SJSA1 (cell line): ENCODE measurements around the gene SPINK7. TPM values are rescaled to one million over a fixed set of nuclear protein-coding genes. Genes with fewer than 3 reads are reported as not detected.
"Not testable (repeated sequence)": the region's sequence is repeated elsewhere in the genome, so short reads cannot be mapped to it uniquely, and the experiment has no call there.

Experiments
- DNase-seq, 2 experiments: peaks; one replicate each; pipeline ENCODE4 v3.0.0-alpha.2; 2015 to 2020; ENCODE audit warnings: low spot score in 2 of 2, low read depth in 1 of 2
- H3K27ac ChIP-seq: fragments of 250-450 bp; sonication (Bioruptor Pico); 2 replicates; pipeline ENCODE4 v1.5.1; 2020; ENCODE audit warnings: mild to moderate bottlenecking, moderate library complexity
- H3K27me3 ChIP-seq: fragments of 250-450 bp; sonication (Bioruptor Pico); replicated peaks from 2 replicates; pipeline ENCODE4 v1.5.1; 2020; ENCODE audit warnings: mild to moderate bottlenecking, moderate library complexity
- H3K36me3 ChIP-seq: fragments of 250-450 bp; sonication (Bioruptor Pico); 2 replicates; pipeline ENCODE4 v1.5.1; 2020; ENCODE audit warnings: mild to moderate bottlenecking
- H3K4me1 ChIP-seq: fragments of 250-450 bp; sonication (Bioruptor Pico); replicated peaks from 2 replicates; pipeline ENCODE4 v1.6.1; 2021; ENCODE audit warnings: mild to moderate bottlenecking
- H3K4me3 ChIP-seq: fragments of 250-450 bp; sonication (Bioruptor Pico); 2 replicates; pipeline ENCODE4 v1.5.1; 2020; ENCODE audit warnings: mild to moderate bottlenecking
- H3K9me3 ChIP-seq: fragments of 250-450 bp; sonication (Bioruptor Pico); replicated peaks from 2 replicates; pipeline ENCODE4 v1.5.1; 2020; ENCODE audit warnings: mild to moderate bottlenecking
- total RNA-seq: library from RNA; depleted of rRNA; stranded (reverse); fragments of >200 nt; shearing (Covaris generic); gene quantifications from 2 replicates; pipeline ENCODE4 v1.2.3, GENCODE V29; 2014; rRNA removed

The SPINK7 gene
- total RNA-seq = not detected in 2 replicates

DNA sequence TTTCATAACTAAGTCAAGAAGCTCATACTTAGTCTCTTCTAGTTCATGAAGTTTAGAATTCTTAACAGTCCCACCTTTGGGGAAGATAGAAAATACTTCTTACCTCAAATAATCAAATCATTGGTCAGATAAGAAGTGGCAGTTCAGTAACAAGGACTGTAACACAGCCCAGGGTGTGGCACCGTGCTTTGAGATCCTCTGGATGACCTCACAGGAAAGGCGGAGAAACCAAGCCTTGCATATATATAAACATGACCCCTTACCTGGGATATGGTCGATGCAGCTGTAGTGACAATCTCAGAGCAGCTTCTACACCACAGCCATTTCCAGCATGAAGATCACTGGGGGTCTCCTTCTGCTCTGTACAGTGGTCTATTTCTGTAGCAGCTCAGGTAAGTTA, at the start of gene SPINK7:
Gene SPINK7 (plus strand): TSS at position 271 of the 400 bp plus-strand sequence. CDS start 61 bp downstream, at position 332.
- Histone ChIP-seq H3K27me3 (no peaks in the 10 kb centered on the region), H3K4me3 (no peak within 1 kb of the TSS), H3K4me1 (no peaks in the 10 kb centered on the region), H3K27ac (no peak within 1 kb of the TSS), H3K36me3 (no peaks in the 10 kb centered on the region), H3K9me3 (0 out of 2 replicates have a peak, but pooled peaks cover 3% of the 10 kb centered on the region)
- DNase-seq = no peak

DNA sequence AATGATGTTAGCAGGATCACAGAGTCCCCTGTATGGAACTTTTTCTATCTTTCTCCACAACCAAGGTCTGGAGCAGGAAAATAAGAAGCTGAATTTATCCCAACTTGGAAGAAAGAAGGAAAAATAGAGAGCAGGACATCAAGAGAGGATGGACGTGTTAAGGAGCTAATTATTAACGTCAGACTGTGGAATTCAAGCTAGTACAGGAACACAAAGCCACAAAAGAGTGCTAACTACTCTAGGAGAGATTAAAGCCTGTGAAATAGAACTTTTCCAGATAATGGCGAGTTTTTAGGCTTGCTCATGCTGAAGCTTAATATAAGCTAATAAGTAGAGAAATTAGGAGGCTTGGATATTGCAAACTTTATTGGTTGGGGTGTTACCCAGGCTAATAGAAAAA, 44.3 kb upstream of the SPINK7 start:
- no peaks in the 10 kb centered on the region for H3K36me3 ChIP-seq
- no peaks in the 10 kb centered on the region for H3K9me3 ChIP-seq
- H3K27ac ChIP-seq = no peak overlapping the region
- no peak for DNase-seq
- H3K4me3 ChIP-seq = no peak overlapping the region
- no peaks in the 10 kb centered on the region for H3K4me1 ChIP-seq
- H3K27me3 ChIP-seq = no peaks in the 10 kb centered on the region

DNA sequence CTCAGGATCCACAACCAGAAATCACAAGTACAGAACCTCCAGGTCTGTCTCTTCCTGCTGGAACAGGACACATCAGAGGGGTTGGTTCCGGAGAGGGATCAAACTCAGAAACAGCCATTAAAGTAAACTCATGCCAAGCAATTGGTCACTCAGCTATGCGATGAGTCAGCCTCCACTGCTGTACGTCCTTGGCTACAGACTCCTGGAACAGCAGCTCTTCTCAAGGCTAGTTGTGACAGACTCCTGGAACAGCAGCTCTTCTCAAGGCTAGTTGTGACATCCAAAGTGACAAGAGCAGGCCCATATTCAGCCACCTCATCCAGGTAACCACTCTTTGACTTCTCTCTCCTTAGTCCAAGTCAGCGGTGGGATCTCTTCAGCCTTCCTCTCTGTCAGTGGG, 43.7 kb upstream of the SPINK7 start, which contains the start of gene SPINK13:
Gene SPINK13 (plus strand): TSS at position 229 of the 400 bp plus-strand sequence. CDS start 1,279 bp downstream, outside the sequence.
- no peaks in the 10 kb centered on the region for H3K9me3 ChIP-seq

DNA sequence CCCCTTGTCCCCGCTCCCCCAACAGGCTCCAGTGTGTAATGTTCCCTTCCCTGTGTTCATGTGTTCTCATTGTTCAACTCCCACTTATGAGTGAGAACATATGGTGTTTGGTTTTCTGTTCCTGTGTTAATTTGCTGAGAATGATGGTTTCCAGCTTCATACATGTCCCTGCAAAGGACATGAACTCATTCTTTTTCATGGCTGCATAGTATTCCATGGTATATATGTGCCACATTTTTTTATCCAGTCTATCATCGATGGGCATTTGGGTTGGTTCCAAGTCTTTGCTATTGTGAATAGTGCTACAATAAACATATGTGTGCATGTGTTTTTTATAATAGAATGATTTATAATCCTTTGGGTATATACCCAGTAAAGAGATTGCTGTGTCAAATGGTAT, 37.1 kb upstream of the SPINK7 start:
- not testable (repeated sequence) for H3K27ac ChIP-seq, H3K4me1 ChIP-seq, H3K9me3 ChIP-seq, H3K36me3 ChIP-seq, H3K4me3 ChIP-seq, DNase-seq, H3K27me3 ChIP-seq

More for the DNA sequence above, 43.7 kb upstream of the SPINK7 start, which contains the start of gene SPINK13:
- H3K27ac ChIP-seq = no peak within 1 kb of the TSS
- no peaks in the 10 kb centered on the region for H3K36me3 ChIP-seq
- peak in 1 of 2 experiments; percentile 12 for DNase-seq
- no peaks in the 10 kb centered on the region for H3K4me1 ChIP-seq
- no peaks in the 10 kb centered on the region for H3K27me3 ChIP-seq
- no peak within 1 kb of the TSS for H3K4me3 ChIP-seq

DNA sequence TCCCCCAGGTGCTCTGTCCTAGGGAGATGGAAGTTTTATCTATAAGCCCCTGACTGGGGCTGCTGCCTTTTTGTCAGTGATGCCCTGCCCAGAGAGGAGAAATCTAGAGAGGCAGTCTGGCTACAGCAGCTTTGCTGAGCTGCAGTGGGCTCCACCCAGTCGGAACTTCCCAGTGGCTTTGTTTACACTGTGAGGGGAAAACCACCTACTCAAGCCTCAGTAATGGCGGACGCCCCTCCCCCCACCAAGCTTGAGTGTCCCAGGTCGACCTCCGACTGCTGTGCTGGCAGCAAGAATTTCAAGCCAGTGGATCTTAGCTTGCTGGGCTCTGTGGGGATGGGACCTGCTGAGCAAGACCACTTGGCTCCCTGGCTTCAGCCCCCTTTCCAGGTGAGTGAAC, 31.3 kb upstream of the SPINK7 start:
- not testable (repeated sequence) for H3K36me3 ChIP-seq, H3K27me3 ChIP-seq, H3K9me3 ChIP-seq, H3K4me1 ChIP-seq, DNase-seq, H3K4me3 ChIP-seq, H3K27ac ChIP-seq

DNA sequence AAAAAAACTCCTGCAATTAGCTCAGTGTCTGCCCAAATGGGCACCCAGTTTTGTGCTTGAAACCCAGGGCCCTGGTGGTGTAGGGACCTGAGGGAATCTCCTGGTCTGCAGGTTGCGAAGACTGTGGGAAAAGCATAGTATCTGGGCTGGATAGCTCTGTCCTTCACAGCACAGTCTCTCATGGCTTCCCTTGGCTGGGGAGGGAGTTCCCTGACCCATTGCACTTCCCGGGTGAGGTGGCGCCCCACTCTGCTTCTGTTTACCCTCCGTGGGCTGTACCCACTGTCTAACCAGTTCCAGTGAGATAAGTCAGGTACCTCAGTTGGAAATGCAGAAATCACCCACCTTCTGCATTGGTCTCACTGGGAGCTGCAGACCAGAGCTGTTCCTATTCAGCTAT, 30.9 kb upstream of the SPINK7 start:
- H3K4me3 ChIP-seq, H3K27me3 ChIP-seq, H3K4me1 ChIP-seq, DNase-seq, H3K36me3 ChIP-seq, H3K9me3 ChIP-seq, H3K27ac ChIP-seq: not testable (repeated sequence)

DNA sequence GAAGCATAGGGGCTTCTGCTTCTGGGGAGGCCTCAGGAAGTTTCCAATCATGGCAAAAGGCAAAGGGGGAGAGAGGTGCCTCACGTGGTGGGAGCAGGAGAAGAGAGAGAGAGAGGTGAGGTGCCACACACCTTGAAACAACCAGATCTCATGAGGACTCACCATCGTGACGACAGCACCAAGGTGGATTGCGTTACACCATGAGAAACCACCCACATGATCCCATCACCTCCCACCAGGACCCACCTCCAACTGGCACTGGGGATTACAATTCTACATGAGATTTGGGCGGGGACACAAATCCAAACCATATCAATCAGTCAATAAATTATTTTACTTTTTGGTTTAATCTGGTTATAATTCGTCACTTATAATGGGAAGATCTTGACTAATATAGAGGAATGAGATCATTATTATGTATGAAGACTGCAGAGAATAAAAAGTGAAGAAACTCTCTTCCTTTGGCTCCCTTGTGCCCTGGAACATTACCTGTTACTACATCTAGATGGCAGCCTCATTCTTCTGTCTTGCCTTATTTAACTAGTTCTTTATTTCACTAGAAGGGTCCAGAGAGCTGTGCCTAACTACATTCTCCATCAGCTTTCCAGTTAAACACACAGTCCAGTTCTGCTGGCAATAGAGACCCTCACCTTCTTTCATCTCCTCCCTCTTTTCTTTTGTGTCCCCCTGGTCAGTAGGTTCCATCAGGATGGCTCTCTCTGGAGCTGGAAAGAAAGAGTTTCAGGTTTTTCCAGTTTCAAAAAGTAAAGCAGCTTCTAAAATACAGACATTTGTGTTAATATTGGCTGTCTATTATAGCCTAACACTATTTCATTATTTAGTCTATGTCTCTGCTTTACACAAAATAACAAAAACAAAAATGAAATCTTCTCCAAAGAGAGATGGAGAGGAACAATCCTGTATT, 21.7 kb upstream of the SPINK7 start:
- Histone ChIP-seq H3K27ac (no peak overlapping the region), H3K9me3 (no peaks in the 10 kb centered on the region), H3K4me3 (no peak overlapping the region), H3K27me3 (0 out of 2 replicates have a peak, but pooled peaks cover 6% of the 10 kb centered on the region), H3K36me3 (no peaks in the 10 kb centered on the region), H3K4me1 (no peaks in the 10 kb centered on the region)
- no peak for DNase-seq

DNA sequence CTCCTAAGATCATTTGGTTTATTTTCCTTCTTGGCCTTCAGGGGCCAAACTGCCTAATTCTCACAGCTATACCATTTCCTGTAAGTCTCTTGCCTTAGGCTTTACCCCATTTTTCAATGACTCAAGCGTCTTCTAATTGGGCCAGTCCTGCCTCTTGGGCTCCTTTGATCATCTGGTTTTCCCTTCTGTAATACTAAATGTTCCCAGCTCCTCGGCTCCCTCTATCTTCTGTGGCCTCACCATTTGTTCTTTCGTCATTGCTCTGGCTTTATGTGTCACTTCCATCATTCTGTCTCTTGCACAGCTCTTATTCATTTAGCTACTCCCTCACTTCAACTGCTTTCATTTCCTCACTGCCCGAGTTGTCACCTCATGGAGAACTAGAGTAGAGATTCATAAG, 14.5 kb upstream of the SPINK7 start:
- Histone ChIP-seq H3K27ac (no peak overlapping the region), H3K4me3 (no peak overlapping the region), H3K4me1 (no peaks in the 10 kb centered on the region), H3K9me3 (no peaks in the 10 kb centered on the region), H3K27me3 (peaks cover 3% of the 10 kb centered on the region; the same call in 1 of the 2 replicates), H3K36me3 (no peaks in the 10 kb centered on the region)
- no peak for DNase-seq

DNA sequence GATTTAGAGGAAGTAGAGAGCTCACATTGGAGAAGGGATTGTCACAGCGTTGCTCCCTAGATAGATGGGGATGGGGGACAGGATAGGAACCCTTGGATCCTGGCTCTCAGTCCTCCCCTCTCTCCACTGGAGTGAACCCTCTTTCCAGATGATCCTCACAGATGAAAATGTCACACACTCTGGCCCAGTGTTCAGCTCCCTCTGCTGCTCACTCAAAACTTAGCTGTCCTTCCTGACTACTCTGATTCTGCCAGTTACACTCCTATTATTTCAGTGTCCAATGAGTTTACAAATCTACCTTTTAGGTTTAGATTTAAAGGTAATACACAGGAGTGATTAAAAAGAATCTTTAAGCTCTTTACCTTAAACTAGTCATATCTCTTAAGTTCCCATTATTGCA, 5.8 kb upstream of the SPINK7 start:
- Histone ChIP-seq H3K4me1 (no peaks in the 10 kb centered on the region), H3K27ac (no peak overlapping the region), H3K27me3 (no peaks in the 10 kb centered on the region; the same call in 1 of the 2 replicates), H3K4me3 (no peak overlapping the region), H3K9me3 (0 out of 2 replicates have a peak, but pooled peaks cover 3% of the 10 kb centered on the region), H3K36me3 (no peaks in the 10 kb centered on the region)
- DNase-seq = no peak

DNA sequence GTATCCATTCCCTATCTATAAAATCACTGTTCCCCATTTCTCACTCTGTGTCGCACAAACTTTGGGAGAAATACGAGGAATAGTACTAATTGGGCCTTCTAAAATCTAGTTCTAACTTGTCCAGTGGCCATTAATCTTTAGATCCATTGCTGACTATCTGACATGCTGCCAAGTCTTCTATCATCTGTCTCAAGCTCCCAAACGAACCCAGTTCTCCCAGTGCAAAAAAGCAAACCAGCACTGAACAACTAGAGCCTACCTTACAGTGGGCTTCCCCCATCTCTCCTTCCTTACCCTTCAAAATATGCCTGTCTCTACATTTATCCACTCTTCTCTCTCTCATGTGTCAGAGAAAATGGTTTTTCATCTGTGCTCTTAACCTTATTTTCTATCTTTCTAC, 3.2 kb upstream of the SPINK7 start:
- no peaks in the 10 kb centered on the region for H3K36me3 ChIP-seq

DNA sequence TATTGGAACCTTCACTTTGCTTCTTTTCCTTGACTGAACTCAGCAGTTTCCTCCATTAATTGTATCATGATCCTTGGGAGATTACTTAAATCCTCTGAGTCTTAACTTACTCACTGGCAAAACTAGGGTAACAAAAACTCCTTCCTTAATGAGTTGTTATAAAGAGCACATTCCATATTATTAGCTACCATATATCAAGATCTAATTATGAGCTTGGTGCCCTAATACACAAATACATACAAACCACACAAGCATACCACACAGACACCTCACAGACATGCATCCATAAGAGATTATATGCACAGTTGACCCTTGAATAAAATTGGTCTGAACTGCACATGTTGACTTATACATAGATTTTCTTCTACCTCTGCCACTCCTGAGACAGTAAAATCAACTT, 2.5 kb upstream of the SPINK7 start:
- no peak for DNase-seq
- Histone ChIP-seq H3K4me1 (no peaks in the 10 kb centered on the region), H3K9me3 (0 out of 2 replicates have a peak, but pooled peaks cover 3% of the 10 kb centered on the region), H3K27me3 (no peaks in the 10 kb centered on the region), H3K4me3 (no peak overlapping the region), H3K36me3 (no peaks in the 10 kb centered on the region), H3K27ac (no peak overlapping the region)

More for the DNA sequence above, 3.2 kb upstream of the SPINK7 start:
- DNase-seq = no peak
- H3K4me3 ChIP-seq = no peak overlapping the region
- no peaks in the 10 kb centered on the region for H3K4me1 ChIP-seq
- no peak overlapping the region for H3K27ac ChIP-seq
- 0 out of 2 replicates have a peak, but pooled peaks cover 3% of the 10 kb centered on the region for H3K9me3 ChIP-seq
- H3K27me3 ChIP-seq = no peaks in the 10 kb centered on the region

DNA sequence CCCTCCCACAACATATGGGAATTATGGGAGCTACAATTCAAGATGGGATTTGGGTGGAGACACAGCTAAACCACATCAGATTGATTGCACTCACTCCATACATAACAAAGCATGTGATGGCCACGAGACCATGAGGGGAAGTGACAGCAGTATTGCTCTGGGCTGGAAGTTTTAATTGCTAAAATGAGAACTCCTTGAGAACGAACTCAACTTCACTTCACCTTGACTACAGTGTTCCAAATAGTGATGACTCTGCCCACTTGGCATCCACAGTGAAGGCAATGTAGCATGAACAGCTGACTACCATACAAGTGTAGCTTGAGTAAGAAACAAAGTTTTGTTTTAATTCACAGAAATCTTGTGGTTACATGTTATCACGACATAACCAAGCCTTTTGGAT, 739 bp upstream of the SPINK7 start:
- Histone ChIP-seq H3K4me3 (no peak overlapping the region), H3K9me3 (0 out of 2 replicates have a peak, but pooled peaks cover 3% of the 10 kb centered on the region), H3K27me3 (no peaks in the 10 kb centered on the region), H3K36me3 (no peaks in the 10 kb centered on the region), H3K27ac (no peak overlapping the region), H3K4me1 (no peaks in the 10 kb centered on the region)
- no peak for DNase-seq

DNA sequence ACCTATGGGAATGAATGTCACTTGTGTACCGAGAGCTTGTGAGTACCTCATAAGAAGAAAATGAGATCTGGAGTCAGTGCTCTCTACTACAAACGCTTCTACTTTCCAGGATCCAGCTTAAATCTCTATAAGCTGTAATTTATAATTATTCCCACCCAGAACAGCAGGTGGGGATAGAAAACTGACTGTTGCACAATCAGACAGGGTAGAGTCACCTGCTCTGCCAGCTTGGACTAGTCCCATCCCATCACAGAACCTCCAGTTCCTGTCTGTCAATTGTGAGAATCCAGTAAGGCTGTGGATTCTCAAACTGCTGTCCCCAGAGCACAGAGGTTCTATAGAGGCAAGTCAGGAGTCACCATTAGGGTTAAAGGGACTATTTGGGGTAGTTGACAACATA, 2.0 kb downstream of the SPINK7 start:
- H3K9me3 ChIP-seq = no peaks in the 10 kb centered on the region
- no peaks in the 10 kb centered on the region for H3K36me3 ChIP-seq
- H3K4me3 ChIP-seq = no peak overlapping the region
- H3K4me1 ChIP-seq = no peaks in the 10 kb centered on the region
- no peak overlapping the region for H3K27ac ChIP-seq
- no peaks in the 10 kb centered on the region for H3K27me3 ChIP-seq
- no peak for DNase-seq

DNA sequence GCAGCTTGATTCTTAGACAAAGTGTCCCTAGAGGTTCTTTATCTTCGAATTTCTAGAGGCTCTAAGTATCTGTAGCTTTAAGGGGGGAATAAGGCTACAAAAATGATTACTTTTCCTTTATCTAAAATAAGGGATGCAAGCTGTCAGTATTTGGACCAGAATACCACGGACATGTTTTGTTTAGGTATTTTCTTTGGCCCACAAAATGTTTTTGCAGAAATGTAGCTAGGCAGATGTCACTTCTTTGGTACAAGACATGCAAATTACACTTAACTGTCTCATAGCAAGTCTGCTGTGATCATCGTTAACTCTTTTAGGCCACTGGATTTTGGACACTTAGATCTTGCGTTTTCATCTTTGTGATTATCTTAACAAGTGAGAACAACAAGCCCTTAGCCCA, 2.5 kb downstream of the SPINK7 start:
- H3K9me3 ChIP-seq = no peaks in the 10 kb centered on the region
- no peak overlapping the region for H3K4me3 ChIP-seq
- no peaks in the 10 kb centered on the region for H3K4me1 ChIP-seq
- no peak for DNase-seq
- no peaks in the 10 kb centered on the region for H3K36me3 ChIP-seq
- H3K27me3 ChIP-seq = no peaks in the 10 kb centered on the region
- H3K27ac ChIP-seq = no peak overlapping the region
